NCI-H510A treated with DMSO at 0.1 percent for 48 hours (cell line): Measurements from ENCODE around the gene PDE4B.

Source experiments
- DNase-seq: peaks from one replicate; lab custom pipeline; 2025; lab: John Stamatoyannopoulos, UW

Gene PDE4B

DNA sequence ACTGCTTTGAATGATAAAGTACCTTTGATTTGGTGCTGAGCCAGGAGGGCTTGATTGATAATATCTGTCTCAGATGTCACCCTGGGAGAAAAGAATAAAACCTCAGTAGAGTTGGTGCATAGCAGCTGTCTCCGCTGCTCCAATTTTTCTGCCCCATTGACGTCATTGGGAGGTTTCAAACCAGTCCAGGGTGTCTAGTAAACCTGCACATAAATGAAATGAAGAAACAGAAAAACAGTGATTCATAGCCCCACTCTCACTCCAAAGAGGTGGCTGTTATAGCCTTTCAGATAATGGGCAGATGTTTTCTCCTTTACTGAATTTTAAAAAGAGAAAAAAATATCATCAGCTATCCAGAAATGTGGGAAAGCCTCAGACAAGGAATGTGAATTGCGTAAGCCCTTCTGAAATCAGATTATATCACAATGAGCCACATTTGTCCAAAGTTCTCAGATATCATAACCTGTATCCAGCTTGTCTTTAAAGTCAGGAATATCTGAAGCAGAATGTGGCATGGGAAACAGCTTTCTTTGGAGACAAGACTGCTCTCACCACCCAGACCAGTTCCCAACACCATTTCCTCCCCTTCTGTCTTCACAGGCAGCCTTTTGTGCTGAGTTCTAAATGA is 390.0 kb downstream of the PDE4B start:
- no peak for DNase-seq

DNA sequence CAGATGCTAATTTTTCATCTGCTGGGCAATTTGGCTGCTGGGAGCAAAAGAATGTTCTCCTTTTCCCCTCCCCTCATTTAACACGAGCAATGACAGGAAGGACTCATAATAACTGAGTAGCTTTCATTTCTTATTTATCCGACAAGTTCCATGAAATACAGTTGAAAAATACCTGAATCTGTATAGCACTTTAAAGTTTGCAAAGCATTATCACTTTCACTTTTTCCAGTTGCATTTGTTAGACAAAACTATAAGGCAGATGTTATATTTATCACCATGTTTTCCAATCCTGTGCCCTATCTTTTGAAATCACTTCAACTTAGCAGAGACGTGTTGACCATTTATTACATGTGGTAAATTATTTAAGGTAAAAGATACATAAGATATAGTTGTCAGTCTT is 390.7 kb downstream of the PDE4B start:
- DNase-seq = no peak

DNA sequence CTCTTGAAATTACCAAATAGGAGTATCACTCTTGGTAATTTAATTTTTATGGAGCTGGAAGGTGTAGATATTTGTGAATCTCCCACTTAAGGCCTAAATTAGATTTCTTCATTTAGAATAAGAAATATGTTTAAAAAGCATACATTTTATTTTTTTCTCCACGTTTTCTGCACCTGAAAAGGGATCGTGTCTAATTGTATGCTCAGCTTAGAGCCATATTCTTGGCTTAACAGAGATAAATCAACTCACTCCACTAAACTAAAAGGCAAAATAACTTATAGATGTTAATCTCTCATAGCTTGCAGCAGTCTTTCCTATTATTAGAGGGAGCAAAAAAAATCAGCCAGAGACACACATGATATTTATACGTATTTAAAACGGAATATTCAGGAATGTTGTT is 404.4 kb downstream of the PDE4B start:
- no peak for DNase-seq

DNA sequence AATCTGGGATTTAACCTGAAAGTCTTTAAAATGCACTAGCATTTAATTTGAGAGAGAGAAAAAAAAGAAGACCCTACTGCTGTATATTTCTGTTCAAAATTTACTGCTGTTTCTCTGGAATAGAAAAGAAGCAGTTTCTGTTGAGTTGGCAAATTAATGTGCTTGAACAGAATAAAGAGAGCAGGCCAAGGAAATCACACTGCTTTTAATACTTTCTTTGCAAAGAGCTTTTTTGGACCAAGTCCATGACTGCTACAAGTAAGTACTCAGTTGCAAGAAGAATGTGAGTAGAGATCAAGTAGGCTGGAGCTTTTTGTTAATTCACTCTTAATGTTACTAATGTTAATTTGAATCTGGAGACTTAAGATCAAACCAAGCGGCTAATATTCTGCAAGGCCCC is 405.1 kb downstream of the PDE4B start:
- DNase-seq = no peak

DNA sequence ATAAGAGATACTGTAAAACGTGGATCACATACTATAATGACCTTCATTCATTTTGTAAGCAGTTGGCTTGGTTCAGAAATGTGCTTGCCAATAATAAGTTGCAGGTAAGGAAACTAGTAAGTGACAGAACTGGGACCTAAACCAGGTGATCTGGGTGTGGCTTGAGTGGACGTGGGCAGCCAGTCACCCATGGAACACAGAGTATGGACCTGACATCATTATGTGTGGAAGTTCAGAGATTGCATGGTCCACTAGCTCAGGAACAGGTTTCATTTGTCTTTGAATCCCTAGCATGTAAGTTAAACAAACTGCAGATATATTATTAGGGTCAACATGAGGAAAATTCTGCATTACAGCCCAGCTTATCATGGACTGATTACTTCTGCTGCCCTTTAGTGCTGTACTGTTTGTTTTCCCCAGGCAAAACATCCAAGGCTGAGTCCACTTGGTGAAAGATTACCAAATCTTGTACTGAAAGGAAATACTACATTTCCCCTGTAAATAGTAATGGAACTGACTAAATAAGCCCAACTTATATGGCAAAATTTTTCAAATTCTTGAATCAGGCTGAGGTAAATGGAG is 414.0 kb downstream of the PDE4B start:
- DNase-seq = no peak

- DNase-seq = no peak
These were observed 414.8 kb downstream of the PDE4B start for GRCh38 chr1:66207484-66207883.

DNA sequence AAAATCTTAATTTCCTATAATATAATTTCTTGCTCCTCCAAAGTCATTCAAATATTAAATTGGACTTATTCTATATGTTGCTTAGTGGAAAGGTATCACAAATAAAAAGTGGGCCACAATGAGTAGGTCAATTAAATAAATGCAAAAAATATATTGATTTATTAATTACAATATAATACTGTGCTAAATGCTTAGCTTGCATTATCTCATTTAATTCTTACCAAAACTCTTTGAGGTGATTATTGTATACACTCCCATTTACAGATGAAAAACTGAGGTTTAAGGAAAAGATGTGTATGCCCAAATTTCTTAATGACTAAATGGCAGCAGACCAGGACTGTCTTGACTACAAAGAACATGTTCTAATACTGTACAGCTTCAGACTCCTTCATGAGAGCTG is 415.9 kb downstream of the PDE4B start:
- no peak for DNase-seq

DNA sequence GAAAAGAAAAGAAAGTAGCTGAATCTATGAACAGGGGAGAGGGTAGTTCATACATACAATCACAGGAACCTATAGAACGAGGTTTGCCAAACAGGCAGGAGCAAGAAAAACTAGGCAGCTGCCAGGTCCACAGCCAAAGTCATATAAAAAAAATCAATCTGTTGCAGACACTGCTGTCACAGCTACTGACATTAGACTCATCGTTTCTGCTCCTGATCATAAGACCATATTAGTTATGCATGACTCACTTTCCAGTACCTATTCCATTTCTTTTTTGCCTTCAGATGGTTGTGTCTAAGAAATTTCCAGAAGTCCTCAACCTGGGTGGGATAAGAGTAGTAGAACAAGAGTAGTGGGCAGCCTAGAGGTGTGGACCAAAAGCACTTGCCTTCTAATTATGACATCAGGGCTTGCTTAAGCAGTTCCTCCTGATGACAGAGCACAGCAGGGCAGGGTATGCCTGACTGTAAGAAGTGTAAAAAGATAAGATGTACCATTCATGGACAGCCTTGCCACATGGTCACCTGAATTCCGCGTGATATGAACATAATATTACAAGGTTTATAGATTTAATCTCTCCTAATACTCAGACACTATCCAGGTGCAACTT is 418.0 kb downstream of the PDE4B start:
- DNase-seq = no peak

DNA sequence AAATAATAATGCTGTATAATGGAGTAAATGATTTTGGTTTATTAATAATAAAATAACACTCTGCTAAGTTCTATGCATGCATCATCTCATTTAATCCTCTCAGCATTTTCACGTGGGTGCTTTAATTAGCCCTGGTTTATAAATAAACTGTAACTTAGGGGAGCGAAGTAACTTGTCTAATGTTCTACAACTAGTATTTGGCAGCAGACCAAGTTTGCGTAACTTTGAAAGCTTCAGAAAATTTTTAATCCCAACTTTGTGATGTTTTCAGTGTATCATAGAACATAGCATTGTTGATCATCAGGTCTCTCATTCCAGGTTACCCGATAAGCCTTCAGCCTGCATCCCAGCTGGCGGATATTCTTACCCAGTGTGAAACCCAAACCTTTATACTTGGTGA is 418.8 kb downstream of the PDE4B start:
- no peak for DNase-seq

DNA sequence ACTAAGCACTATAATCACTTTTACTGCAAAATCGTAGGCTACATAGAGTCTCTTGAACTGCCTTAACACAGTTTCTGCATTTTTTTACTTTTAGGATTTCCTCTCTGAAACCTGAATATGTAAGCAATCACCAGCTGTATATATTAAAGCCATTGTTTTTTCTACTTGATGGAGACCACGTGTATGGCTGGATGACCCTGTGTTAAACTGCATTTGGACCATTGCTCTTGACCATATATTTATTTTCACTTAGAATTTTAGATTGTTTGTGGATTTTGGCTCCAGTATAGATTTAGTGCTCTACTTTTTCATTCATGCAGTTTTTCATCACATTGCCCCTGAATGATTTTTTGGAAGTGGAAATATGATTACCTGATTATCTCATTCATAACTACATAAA is 420.8 kb downstream of the PDE4B start:
- DNase-seq = no peak

DNA sequence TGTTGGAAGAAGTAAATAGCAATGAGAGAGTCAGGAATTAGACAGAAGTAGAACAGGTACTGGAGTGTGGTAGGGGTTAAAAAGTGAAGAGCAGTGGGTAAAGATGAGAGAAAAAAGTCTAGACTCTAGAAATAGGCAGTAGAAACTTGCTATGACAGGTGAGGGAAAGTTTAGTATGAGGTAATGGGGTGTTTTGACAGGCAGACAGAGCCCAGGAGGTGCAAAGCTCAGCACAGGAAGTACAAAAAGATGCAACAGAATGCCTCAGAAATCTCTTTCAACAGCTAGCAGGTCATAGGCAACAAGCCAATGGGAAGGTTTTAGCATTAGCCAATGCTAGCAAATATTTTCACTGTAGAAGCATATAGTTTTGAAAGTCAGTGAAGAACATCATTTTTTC is 422.2 kb downstream of the PDE4B start:
- peak; percentile 67 for DNase-seq

- peak; percentile 82 for DNase-seq
These were observed 424.3 kb downstream of the PDE4B start for GRCh38 chr1:66217021-66217420.

DNA sequence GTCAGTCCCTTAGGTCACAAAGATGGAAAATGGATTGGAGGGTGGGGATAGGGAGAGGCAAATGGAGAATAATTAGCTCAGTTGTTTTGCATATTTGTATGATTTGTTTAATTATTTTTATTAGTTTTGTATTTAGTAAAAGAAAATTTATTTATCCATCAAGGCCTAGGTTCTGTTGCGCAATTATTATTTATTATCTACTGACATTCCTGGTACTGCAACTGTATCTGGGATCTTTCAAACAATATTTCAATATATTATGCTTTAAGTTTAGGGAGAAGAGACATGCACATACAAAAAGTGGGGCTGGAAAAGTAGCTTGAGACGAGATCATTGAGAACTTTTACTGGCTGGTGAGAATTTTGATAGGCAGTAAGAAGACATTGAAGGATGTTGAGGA is 424.9 kb downstream of the PDE4B start:
- no peak for DNase-seq

- DNase-seq = no peak
These were observed 427.8 kb downstream of the PDE4B start for GRCh38 chr1:66220477-66220876.

DNA sequence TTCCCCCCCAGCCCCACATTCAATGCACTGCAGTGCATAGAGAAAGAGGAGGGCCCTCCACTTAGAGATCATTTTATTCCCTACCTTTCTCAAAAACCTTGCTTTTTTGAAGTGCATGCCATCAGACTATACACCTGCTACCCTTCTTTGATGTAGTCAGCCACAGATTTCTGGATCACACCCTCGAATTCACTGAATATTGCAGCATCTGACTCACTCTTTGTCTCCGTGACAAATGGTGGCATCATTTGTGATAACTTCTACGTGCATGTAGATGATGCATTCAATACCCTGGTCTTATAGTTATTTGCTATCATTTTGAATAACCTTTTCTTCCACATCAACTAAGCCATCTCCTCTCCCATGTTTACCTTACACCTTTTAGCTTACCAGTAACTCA is 431.0 kb downstream of the PDE4B start:
- DNase-seq = no peak

DNA sequence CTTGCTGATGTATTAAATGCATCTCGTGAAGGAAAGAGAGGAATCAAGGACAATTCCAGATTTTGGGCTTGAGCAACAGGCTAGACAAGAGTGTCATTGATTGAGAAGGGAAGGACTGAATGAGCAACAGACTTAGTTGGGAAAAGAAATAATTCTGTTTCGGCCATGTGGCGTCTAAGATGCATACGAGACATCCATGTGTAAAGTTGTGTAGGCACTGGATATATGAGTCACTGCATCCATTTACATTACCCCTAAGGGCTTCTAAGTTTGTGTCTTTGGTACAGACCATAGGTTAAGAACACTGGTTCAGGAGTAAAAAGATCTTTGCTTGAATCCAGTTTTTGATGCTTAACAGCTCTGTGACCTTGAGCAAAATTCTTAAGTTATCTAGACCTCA is 434.3 kb downstream of the PDE4B start:
- DNase-seq = no peak

GRCh38 chr1:66227966-66228365 is 435.3 kb downstream of the PDE4B start:
- no peak for DNase-seq

GRCh38 chr1:66231217-66231616 is 438.5 kb downstream of the PDE4B start:
- DNase-seq = no peak

GRCh38 chr1:66231681-66232463 is 439.2 kb downstream of the PDE4B start:
- DNase-seq = no peak

DNA sequence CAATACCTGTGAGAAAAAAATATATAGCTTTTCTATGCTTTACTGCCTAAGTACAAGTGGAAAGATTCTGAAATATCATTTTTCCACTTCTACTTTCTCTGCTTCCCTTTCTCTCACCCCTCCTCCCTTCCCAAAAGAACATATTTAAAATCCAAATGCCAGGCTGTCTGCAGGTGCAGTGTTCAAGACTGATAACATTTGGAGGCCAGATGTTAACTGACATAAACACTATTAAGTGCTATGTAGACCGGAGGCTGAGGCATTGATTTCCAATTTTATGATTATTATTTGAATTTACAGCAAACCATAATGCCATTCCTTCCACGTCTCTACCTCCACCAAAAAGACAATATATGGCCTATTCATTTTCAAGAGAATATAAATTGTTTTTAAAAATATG is 444.3 kb downstream of the PDE4B start:
- DNase-seq = no peak

GRCh38 chr1:66237722-66238479 is 445.2 kb downstream of the PDE4B start:
- no peak for DNase-seq

GRCh38 chr1:66239834-66240233 is 447.1 kb downstream of the PDE4B start:
- no peak for DNase-seq
